Measurements from ENCODE around the gene ARRB1. TPM values are rescaled to one million over a fixed set of nuclear protein-coding genes. Genes with fewer than 3 reads are reported as not detected.

ARRB1 gene
- total and polyA plus RNA-seq, 9 of the 15 experiments (the other 6 are each of a cell fraction or from before 2014, with no cell fraction given): 6.6 to 45.4 (median 28.5) TPM

GRCh38 chr11:75337195-75337654 is 14.2 kb downstream of the ARRB1 start (continued):
- TF ChIP-seq HMG20A (CRISPR knock-in tag; conservative IDR thresholded peaks at IDR 0.05): no peak
- no peak for TF ChIP-seq NCOR1 (IDR thresholded peaks at IDR 0.05)
- TF ChIP-seq NR4A1 (CRISPR knock-in tag; IDR thresholded peaks at IDR 0.05): no peak
- 0 out of 2 replicates have a peak, but pooled peaks have one; percentile 33 for TF ChIP-seq NR4A1 (tag; IDR thresholded peaks at IDR 0.05)
- no peak for TF ChIP-seq GATAD2B (IDR thresholded peaks at IDR 0.05; ENCODE audit: borderline replicate concordance)
- no peak for TF ChIP-seq SIRT6 (IDR thresholded peaks at IDR 0.05; ENCODE audit: low read depth, low read length)
- peak; percentile 35 for TF ChIP-seq VEZF1 (CRISPR knock-in tag; IDR thresholded peaks at IDR 0.05)
- peak; percentile 90 for TF ChIP-seq C11orf30 (IDR thresholded peaks at IDR 0.05; ENCODE audit: low read depth)
- TF ChIP-seq REST (IDR thresholded peaks at IDR 0.05; ENCODE audit: borderline replicate concordance): no peak
- TF ChIP-seq REST (CRISPR knock-in tag; IDR thresholded peaks at IDR 0.05; ENCODE audit: low read depth): no peak
- TF ChIP-seq L3MBTL2 (IDR thresholded peaks at IDR 0.05): peak; percentile 97
- TF ChIP-seq BCL6 (CRISPR knock-in tag; IDR thresholded peaks at IDR 0.05): 0 out of 2 replicates have a peak, but pooled peaks have one; percentile 4
- TF ChIP-seq MAFF (IDR thresholded peaks at IDR 0.05; ENCODE audit: low read length): peak; percentile 82
- no peak for TF ChIP-seq TAF9B (IDR thresholded peaks at IDR 0.05; ENCODE audit: partially characterized antibody)
- peak; percentile 76 for TF ChIP-seq ARID1B (IDR thresholded peaks at IDR 0.05)
- TF ChIP-seq RNF219 (CRISPR knock-in tag; IDR thresholded peaks at IDR 0.05): no peak
- TF ChIP-seq LCOR (CRISPR knock-in tag; IDR thresholded peaks at IDR 0.05): no peak
